Measurements from ENCODE around the gene VAV2. TPM values are rescaled to one million over a fixed set of nuclear protein-coding genes. Genes with fewer than 3 reads are reported as not detected.
A peak's percentile ranks its signal among the peaks of the same experiment; 100 is the strongest.
"Not testable (repeated sequence)": the region's sequence is repeated elsewhere in the genome, so short reads cannot be mapped to it uniquely, and the experiment has no call there.

Gene VAV2
- total and polyA plus RNA-seq, 7 donors = 3.8 to 23.3 (median 7.2) TPM

DNA sequence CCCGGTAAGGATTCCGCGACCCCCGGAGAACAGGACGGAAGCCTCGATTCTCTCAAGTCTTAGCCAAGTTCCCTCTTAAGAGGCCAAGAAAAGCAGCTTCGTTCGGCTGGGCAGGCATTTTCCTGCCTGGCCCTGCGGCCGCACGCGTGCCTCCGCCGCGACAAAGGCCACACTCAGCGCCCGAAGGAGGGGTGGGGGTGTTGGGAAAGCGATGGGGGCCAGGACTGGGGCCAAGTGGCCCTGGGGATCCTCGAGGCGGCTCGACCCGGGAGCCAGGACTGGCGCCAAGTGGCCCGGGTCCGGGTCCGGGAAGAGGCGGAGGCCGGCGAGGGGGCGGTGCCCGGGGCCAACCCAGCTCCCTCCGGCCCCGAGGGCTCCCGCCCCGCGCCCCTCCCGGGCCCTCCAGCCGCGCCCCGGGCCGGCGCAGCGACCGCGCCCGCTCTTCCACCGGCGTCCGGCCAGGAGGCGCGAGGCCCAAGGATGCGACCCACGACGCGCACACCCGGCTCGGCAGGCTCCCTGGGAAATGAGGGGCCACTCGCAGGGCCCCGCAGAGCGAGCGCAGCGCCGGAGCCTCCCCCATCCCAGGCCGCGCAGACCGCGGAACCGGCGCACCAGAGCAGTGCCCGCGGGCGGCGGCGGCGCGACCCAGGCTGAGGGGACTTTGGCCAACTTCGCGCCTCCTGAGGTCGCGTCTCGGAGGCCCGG is 756 bp downstream of the VAV2 start:
- H3K36me3 ChIP-seq = no peaks in the 10 kb centered on the region
- DNase-seq = peak; percentile 69
- peaks cover 0 to 37% (median 29%) of the 10 kb centered on the region in 4 donors for H3K4me1 ChIP-seq
- 1 to 2% methylated on average over 82 of the region's 82 CpGs for WGBS, 2 donors
- H3K27me3 ChIP-seq = no peaks in the 10 kb centered on the region
- TF ChIP-seq, protein P1, sequence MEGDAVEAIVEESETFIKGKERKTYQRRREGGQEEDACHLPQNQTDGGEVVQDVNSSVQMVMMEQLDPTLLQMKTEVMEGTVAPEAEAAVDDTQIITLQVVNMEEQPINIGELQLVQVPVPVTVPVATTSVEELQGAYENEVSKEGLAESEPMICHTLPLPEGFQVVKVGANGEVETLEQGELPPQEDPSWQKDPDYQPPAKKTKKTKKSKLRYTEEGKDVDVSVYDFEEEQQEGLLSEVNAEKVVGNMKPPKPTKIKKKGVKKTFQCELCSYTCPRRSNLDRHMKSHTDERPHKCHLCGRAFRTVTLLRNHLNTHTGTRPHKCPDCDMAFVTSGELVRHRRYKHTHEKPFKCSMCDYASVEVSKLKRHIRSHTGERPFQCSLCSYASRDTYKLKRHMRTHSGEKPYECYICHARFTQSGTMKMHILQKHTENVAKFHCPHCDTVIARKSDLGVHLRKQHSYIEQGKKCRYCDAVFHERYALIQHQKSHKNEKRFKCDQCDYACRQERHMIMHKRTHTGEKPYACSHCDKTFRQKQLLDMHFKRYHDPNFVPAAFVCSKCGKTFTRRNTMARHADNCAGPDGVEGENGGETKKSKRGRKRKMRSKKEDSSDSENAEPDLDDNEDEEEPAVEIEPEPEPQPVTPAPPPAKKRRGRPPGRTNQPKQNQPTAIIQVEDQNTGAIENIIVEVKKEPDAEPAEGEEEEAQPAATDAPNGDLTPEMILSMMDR (IDR thresholded peaks at IDR 0.05) = no peak
- TF ChIP-seq POLR2A (IDR thresholded peaks at IDR 0.05) (no peak), POLR2AphosphoS5 (IDR thresholded peaks at IDR 0.05) (no peak), EP300 (IDR thresholded peaks at IDR 0.05) (no peak)
- H3K9me3 ChIP-seq = no peaks in the 10 kb centered on the region
- H3K27ac ChIP-seq = peak overlapping the region; percentile 62 to 92 (median 77)
- peak overlapping the region; percentile 49 to 77 (median 70) for H3K4me3 ChIP-seq
- intact Hi-C loops (cut with DNase I) = no loop called here

DNA sequence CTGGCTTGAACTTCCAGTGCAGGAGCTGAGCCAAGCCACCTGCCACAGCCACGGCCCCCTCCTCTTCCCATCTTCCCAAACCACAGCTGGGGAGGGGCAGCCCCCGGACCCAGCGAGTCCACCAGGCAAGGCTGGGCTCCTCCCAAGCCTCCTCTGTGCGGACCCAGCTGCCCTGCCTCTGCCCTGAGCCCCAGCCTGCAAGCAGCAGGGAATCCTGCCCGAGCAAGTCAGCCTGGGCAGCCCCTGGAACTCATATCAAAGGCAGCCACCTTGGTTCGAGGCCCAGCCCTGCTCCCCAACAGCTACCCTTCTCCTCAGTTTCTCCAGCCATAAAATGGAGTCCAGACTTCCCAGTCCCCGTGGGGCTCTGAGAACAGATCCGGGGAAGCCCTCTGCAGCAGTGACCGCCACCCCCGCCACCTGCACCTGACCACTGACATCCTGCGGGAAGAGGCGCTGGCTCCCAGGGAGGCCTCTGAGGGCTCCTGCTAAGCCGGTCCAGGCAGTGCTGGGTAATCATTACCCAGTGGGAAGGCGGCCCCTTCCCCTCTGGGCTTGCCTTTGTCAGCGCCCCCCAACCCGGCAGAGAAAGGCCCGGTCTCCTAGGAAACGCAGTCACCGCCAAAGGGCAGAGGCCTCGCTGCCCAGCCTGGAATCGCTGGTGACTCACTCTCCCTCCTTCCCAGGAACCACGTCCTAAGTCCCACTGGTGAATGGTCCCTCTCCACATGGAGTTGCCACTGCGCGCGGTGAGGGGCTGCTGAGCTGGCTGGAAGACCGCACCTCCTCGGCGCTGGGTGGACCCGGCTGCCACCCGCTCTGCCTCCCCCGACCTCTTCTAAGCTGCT is 1.5 kb downstream of the VAV2 start:
- no peak for TF ChIP-seq EP300 (IDR thresholded peaks at IDR 0.05)
- TF ChIP-seq, protein P1 (IDR thresholded peaks at IDR 0.05) = no peak
- peak in 1 of 4 donors; percentile 25 for TF ChIP-seq POLR2AphosphoS5 (IDR thresholded peaks at IDR 0.05)
- TF ChIP-seq POLR2A (IDR thresholded peaks at IDR 0.05) = no peak
- Histone ChIP-seq H3K27me3 (no peaks in the 10 kb centered on the region), H3K36me3 (no peaks in the 10 kb centered on the region), H3K4me3 (peak overlapping the region; percentile 49 to 77 (median 70)), H3K27ac (peak overlapping the region; percentile 62 to 92 (median 77)), H3K9me3 (no peaks in the 10 kb centered on the region), H3K4me1 (peaks cover 0 to 37% (median 29%) of the 10 kb centered on the region in 4 donors)
- 12 to 37% methylated on average over 31 of the region's 31 CpGs for WGBS, 2 donors
- peak; percentile 78 for DNase-seq
- intact Hi-C loops (cut with DNase I) = no loop called here

DNA sequence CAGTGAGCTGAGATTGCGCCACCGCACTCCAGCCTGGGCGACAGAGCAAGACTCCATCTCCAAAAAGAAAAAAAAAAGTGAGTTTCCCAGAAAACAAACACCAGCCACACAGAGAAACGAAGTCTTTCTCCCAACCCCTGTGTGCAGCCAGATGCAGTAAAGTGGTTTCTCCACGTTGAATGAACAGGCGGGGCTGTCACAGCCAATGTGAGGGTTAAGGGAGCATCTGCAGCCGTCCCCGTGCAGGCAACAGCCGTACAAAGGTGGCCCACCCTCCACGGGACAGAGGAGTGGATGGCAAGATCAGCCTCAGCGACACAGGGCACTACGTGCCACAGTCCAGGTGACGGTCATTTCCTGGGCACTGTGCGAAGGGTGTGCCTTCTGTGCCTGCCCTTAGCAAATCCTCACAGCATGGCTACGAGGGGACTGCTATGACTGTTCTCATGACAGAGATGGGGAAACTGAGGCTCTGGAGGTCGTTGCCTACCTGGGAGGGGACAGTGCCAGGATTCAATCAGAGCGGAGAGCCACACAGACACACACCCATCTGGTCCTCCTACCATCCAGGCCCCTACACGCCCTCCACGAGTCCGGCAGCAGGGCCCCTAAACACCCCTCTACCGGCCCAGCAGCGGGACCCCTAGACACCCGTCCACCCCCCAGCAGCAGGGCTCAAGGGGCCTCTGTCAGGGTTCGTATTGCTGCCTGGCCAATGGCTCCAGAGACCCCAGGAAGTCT is 2.3 kb downstream of the VAV2 start:
- no peak overlapping the region for H3K4me3 ChIP-seq
- no peak overlapping the region for H3K27ac ChIP-seq
- DNase-seq = peak; percentile 56
- peaks cover 0 to 37% (median 29%) of the 10 kb centered on the region in 4 donors for H3K4me1 ChIP-seq
- 62 to 76% methylated on average over 24 of the region's 24 CpGs for WGBS, 2 donors
- H3K9me3 ChIP-seq = no peaks in the 10 kb centered on the region
- TF ChIP-seq EP300 (IDR thresholded peaks at IDR 0.05) (no peak), POLR2A (IDR thresholded peaks at IDR 0.05) (no peak), POLR2AphosphoS5 (IDR thresholded peaks at IDR 0.05) (no peak)
- TF ChIP-seq, protein P1 (IDR thresholded peaks at IDR 0.05) = no peak
- H3K36me3 ChIP-seq = no peaks in the 10 kb centered on the region
- H3K27me3 ChIP-seq = no peaks in the 10 kb centered on the region
- intact Hi-C loops (cut with DNase I) = no loop called here

DNA sequence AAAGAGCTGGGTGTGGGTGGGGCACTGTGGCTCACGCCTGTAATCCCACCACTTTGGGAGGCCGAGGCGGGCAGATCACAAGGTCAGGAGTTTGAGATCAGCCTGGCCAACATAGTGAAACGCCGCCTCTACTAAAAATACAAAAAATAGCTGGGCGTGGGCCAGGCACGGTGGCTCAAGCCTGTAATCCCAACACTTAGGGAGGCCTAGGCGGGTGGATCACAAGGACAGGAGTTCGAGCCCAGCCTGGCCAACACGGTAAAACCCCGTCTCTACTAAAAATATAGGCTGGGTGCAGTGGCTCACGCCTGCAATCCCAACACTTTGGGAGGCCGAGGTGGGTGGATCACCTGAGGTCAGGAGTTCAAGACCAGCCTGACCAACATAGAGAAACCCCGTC is 3.4 kb downstream of the VAV2 start:
- DNase-seq = peak; percentile 45
- H3K27ac ChIP-seq; H3K27me3 ChIP-seq; H3K9me3 ChIP-seq; intact Hi-C loops (cut with DNase I); H3K4me3 ChIP-seq; H3K36me3 ChIP-seq: not testable (repeated sequence)
- 90 to 91% methylated on average over 14 of the region's 14 CpGs for WGBS, 2 donors
- H3K4me1 ChIP-seq = peaks cover 0 to 29% (median 23%) of the 10 kb centered on the region in 4 donors

All from sigmoid colon (tissue), 7 donors.